Activated CD4-positive, alpha-beta memory T cell treated with anti-CD3 and anti-CD28 coated beads for 36 hours (primary cell): ENCODE measurements around the gene POLK. TPM values are rescaled to one million over a fixed set of nuclear protein-coding genes. Genes with fewer than 3 reads are reported as not detected.
A peak's percentile ranks its signal among the peaks of the same experiment; 100 is the strongest.

ENCODE experiments used
- CTCF ChIA-PET: fragments of 350-600 bp; sonication (Branson Sonifier 250); formaldehyde crosslinking; loops from one replicate; lab custom pipeline; 2021; ENCODE audit warnings: antibody characterized with exemption, inconsistent platforms; lab: Charles Lee
- POLR2A ChIA-PET: fragments of 350-600 bp; sonication (Branson Sonifier 250); formaldehyde crosslinking; loops from one replicate; lab custom pipeline; 2021; ENCODE audit warnings: antibody characterized with exemption; lab: Charles Lee
- DNase-seq: peaks from one replicate; pipeline ENCODE4 v3.0.0-alpha.2; 2020
- H3K27ac Mint-ChIP-seq: one replicate; pipeline ENCODE4 v1.8.0; 2021; ENCODE audit warnings: mixed read lengths
- H3K27me3 Mint-ChIP-seq: one replicate; pipeline ENCODE4 v1.8.0; 2021; ENCODE audit warnings: mixed read lengths
- H3K36me3 Mint-ChIP-seq: one replicate; pipeline ENCODE4 v1.8.0; 2021; ENCODE audit warnings: mixed read lengths
- H3K4me1 Mint-ChIP-seq: one replicate; pipeline ENCODE4 v1.8.0; 2021; ENCODE audit warnings: low read depth, mixed read lengths
- H3K4me3 Mint-ChIP-seq: one replicate; pipeline ENCODE4 v1.8.0; 2021; ENCODE audit warnings: mild to moderate bottlenecking, mixed read lengths
- H3K9me3 Mint-ChIP-seq: one replicate; pipeline ENCODE4 v1.8.0; 2021; ENCODE audit warnings: mixed read lengths
- intact Hi-C: fragments of 100-400 bp; cut with micrococcal nuclease; formaldehyde crosslinking; loops from one replicate; pipeline ENCODE4 v1.15.1; 2023
- total RNA-seq, 2 experiments: library from RNA; stranded (reverse); gene quantifications; one replicate each; pipeline ENCODE4 v1.2.3, GENCODE V29; 2021

POLK gene
- total RNA-seq, 2 experiments from 2014 or later, result 33.9 to 36.5 TPM

DNA sequence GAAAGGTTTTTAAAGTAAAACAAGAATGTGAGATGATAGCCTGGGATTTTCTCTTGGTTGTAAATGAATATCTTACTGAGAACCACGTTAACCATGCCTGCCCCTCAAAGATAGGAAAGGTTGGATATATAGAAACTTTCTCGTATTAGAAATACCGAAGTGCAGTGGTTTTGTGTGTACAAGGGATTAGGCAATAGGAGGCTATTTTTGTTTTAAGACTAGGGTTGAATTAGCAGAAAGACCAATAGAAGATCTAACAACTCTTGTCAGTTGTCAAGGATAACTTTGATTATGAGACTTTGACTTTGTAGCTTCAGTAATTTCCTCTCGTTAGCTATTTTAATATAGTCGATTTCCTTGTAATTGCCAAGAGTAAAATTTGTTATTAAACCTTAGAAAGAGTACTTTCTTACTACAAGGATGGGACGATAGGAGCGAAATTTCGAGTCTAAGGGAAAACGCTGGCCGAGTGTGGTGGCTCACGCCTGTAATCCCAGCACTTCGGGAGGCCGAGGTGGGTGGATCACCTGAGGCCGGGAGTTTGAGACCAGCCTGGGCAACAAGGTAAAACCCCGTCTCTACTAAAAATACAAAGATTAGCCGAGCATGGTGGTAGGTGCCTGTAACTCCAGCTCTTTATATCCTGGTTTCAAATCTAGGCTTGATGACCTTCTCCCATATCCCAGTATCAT lies 838 bp downstream of the POLK start:
- no peak for DNase-seq
- H3K27ac Mint-ChIP-seq, result peak overlapping the region; percentile 96
- H3K4me3 Mint-ChIP-seq, result peak overlapping the region; percentile 98
- ChIA-PET POLR2A (interaction anchor here (1.0 to 1.6 kb wide), 3 partner anchors 54 to 175 kb away, joined by 3 to 5 read pairs (median 4); partner anchors contain the start of gene HMGCR), CTCF (interaction anchor here (1.1 to 1.8 kb wide), 2 partner anchors 8 to 176 kb away, joined by 3 to 4 read pairs; partner anchors contain the start of gene HMGCR)
- H3K27me3 Mint-ChIP-seq, result no peaks in the 10 kb centered on the region
- peaks cover 5% of the 10 kb centered on the region for H3K36me3 Mint-ChIP-seq
- no peaks in the 10 kb centered on the region for H3K9me3 Mint-ChIP-seq
- H3K4me1 Mint-ChIP-seq, result peaks cover 52% of the 10 kb centered on the region
- intact Hi-C loops, result loop anchor here (5.0 kb wide), 2 partner anchors 125 to 460 kb away; partner anchors contain the start of gene GCNT4

DNA sequence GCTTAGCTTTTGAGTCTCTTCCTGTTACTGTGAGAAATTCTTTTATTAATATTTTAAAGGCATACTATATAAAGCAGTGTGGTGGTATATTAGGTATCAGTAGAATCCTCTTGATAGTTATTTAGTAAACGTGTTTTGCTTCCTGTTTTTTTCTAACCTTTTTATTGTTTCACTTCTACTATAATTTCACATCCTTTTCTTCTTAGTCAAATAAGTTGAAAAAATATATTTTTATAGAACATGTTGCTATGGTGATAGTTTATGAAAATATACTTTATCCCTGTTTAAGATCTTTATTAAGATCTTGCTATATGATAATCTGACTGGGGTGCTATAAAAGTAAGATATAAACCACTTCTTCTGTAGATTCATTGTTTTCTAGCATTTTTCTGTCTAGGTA lies 2.1 kb downstream of the POLK start:
- Mint-ChIP-seq H3K9me3 (no peaks in the 10 kb centered on the region), H3K36me3 (peaks cover 12% of the 10 kb centered on the region), H3K4me1 (peaks cover 51% of the 10 kb centered on the region), H3K27ac (no peak overlapping the region), H3K4me3 (no peak overlapping the region), H3K27me3 (no peaks in the 10 kb centered on the region)
- intact Hi-C loops, result loop anchor here (5.0 kb wide), 2 partner anchors 127 to 462 kb away; partner anchors contain the start of gene GCNT4
- ChIA-PET CTCF (no interaction called here), POLR2A (no interaction called here)
- DNase-seq, result no peak

DNA sequence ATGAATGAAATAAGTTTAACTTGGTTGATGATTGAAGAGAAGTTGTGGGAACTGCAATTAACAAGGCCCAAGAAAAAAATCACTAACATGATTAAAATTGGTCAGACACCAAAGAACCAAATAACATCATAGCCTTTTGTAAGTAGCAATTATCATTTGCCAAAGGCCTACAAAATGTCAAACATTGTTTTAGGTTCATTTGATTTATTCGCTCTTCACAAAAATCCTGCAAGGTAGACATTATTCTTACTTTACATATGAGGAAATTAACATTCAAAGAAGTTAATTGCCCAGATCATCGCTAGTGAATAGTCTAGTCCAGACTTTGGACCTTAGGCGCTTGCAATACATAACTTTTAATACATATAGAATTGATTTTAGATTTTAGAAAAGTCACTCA lies 2.6 kb downstream of the POLK start:
- peaks cover 50% of the 10 kb centered on the region for H3K4me1 Mint-ChIP-seq
- DNase-seq, result no peak
- POLR2A ChIA-PET, result no interaction called here
- H3K36me3 Mint-ChIP-seq, result peaks cover 12% of the 10 kb centered on the region
- intact Hi-C loops, result loop anchor here (5.0 kb wide), 2 partner anchors 127 to 462 kb away; partner anchors contain the start of gene GCNT4
- no peaks in the 10 kb centered on the region for H3K27me3 Mint-ChIP-seq
- CTCF ChIA-PET, result no interaction called here
- no peaks in the 10 kb centered on the region for H3K9me3 Mint-ChIP-seq
- H3K27ac Mint-ChIP-seq, result no peak overlapping the region
- H3K4me3 Mint-ChIP-seq, result no peak overlapping the region

DNA sequence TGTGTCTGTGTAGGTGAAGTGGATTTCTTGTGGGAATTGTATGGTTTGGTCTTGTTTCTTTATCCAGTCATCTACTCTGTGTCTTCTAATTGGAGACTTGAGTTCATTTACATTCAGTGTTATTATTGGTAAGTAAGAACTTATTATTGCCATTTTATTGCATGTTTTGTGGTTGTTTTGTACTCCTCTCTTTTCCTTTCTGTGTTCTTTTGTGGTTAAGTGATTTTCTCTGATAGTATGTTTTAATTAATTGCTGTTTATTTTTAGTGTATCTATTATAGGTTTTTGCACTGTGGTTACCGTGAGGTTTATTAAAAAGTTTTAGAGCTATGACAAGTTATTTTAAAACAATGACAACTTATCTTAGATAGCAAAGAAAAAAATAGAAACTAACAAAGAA lies 8.1 kb downstream of the POLK start:
- Mint-ChIP-seq H3K27me3 (no peaks in the 10 kb centered on the region), H3K36me3 (peaks cover 36% of the 10 kb centered on the region), H3K4me3 (no peak overlapping the region), H3K4me1 (peaks cover 63% of the 10 kb centered on the region), H3K9me3 (peaks cover 19% of the 10 kb centered on the region), H3K27ac (no peak overlapping the region)
- POLR2A ChIA-PET, result no interaction called here
- DNase-seq, result no peak
- CTCF ChIA-PET, result interaction anchor here (1.0 kb wide), 1 partner anchor 101 kb away, joined by 3 read pairs; no protein-coding TSS in a partner anchor
- intact Hi-C loops, result no loop called here

DNA sequence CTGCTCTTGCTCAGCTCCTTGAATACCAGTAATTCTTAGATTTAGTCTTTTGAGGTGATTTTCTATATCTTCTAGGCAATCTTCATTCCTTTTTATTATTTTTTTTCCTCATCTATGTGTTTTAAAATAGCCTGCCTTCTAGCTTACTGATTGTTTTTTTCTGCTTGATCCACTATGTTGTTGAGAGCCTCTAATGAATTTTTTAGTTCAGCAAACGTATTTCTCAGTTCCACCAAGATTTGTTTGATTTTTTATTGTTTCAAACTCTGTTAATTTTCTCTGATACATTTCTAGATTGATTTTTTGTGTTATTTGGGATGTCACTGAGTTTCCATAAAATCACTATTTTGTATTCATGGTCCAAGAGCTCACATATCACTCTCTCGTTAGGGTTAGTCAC lies 9.5 kb downstream of the POLK start:
- ChIA-PET CTCF (interaction anchor here (0.9 to 1.0 kb wide), 2 partner anchors 9 to 285 kb away, joined by 4 read pairs; partner anchors contain the start of genes CERT1 and POLK), POLR2A (no interaction called here)
- peaks cover 71% of the 10 kb centered on the region for H3K4me1 Mint-ChIP-seq
- DNase-seq, result no peak
- H3K36me3 Mint-ChIP-seq, result peaks cover 36% of the 10 kb centered on the region
- intact Hi-C loops, result no loop called here
- no peaks in the 10 kb centered on the region for H3K27me3 Mint-ChIP-seq
- no peak overlapping the region for H3K27ac Mint-ChIP-seq
- H3K4me3 Mint-ChIP-seq, result no peak overlapping the region
- peaks cover 19% of the 10 kb centered on the region for H3K9me3 Mint-ChIP-seq

DNA sequence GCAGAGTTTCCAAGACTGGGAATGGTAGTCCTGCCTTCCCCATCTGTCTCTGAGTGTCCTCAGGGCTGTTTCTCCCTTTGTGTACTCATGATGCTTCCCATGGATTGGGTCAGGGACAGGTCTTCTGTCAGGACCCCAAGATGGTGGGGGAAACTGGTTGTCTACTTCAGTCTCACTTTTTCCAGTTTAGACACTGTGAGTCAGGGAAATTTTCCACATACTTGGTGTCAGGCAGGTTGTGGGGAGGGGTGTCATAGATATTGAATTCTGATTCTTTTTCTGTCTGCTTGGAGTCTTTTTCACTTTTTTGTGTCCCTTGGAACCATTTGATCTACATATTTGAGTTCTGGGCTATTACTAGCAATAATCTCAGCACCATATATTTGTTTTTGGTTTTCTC lies 10.3 kb downstream of the POLK start:
- peaks cover 19% of the 10 kb centered on the region for H3K9me3 Mint-ChIP-seq
- no peaks in the 10 kb centered on the region for H3K27me3 Mint-ChIP-seq
- H3K36me3 Mint-ChIP-seq, result peaks cover 33% of the 10 kb centered on the region
- no peak for DNase-seq
- ChIA-PET POLR2A (no interaction called here), CTCF (no interaction called here)
- no peak overlapping the region for H3K4me3 Mint-ChIP-seq
- peak overlapping the region; percentile 51 for H3K27ac Mint-ChIP-seq
- peaks cover 72% of the 10 kb centered on the region for H3K4me1 Mint-ChIP-seq
- intact Hi-C loops, result no loop called here

DNA sequence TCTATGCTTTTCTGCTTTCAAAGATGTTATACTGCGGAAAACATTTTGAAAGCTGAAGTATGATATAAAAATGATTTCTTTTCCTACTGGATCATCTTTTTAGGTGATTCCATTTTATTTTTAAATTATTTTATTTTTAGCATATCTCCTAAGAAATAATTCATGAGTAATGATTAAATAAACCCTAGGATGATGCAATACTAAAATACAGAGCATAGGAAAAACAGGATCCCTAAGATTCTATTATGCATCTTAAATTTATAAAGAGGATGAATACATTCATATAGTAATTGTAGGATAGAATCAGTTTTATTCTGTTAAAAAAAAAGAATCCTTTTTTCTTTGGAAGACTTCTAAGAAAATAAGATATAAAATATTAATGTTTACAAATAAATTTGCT lies 10.9 kb downstream of the POLK start:
- POLR2A ChIA-PET, result no interaction called here
- intact Hi-C loops, result no loop called here
- H3K27me3 Mint-ChIP-seq, result no peaks in the 10 kb centered on the region
- peaks cover 19% of the 10 kb centered on the region for H3K9me3 Mint-ChIP-seq
- peaks cover 71% of the 10 kb centered on the region for H3K4me1 Mint-ChIP-seq
- CTCF ChIA-PET, result no interaction called here
- no peak for DNase-seq
- peaks cover 33% of the 10 kb centered on the region for H3K36me3 Mint-ChIP-seq
- no peak overlapping the region for H3K4me3 Mint-ChIP-seq
- no peak overlapping the region for H3K27ac Mint-ChIP-seq

DNA sequence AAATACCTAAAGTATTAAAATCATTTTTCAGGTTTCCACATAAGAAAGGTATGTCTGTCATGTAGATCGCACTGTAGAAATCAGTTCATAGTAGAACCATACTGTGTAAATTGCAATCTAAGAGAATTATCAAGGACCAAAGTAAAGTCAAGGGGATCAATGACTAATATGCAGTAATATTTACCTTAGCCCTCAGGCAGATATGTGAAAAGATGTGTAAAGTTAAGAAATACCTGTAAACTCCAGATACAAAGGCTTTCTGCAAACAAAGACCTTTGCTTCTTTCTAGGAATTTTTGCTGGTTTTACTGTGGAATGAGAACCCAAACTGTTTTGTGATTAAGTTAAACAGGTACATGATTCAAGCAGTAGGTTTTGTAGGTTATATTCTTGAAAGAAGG lies 11.6 kb downstream of the POLK start:
- H3K36me3 Mint-ChIP-seq, result peaks cover 26% of the 10 kb centered on the region
- H3K4me1 Mint-ChIP-seq, result peaks cover 64% of the 10 kb centered on the region
- H3K4me3 Mint-ChIP-seq, result no peak overlapping the region
- H3K27ac Mint-ChIP-seq, result no peak overlapping the region
- ChIA-PET CTCF (no interaction called here), POLR2A (no interaction called here)
- peaks cover 19% of the 10 kb centered on the region for H3K9me3 Mint-ChIP-seq
- no peaks in the 10 kb centered on the region for H3K27me3 Mint-ChIP-seq
- no peak for DNase-seq
- intact Hi-C loops, result no loop called here

DNA sequence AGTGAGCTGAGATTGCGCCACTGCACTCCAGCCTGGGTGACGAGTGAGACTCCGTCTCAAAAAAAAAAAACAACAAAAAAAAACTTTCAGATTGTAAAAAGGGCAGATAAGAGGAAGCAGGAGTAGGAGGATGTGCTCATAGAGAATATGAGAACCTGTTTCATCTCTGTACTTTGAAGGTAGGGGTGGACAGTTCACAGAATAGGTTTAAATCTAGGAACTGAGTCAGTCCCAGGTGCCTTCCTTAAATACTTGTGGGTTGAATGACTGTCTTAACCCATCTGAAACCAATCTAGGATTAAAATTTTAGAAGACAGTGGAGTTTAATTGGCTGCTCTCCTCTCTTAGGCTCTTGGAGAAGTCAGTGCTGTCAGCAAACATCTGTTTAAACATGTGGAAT lies 12.4 kb downstream of the POLK start:
- peaks cover 63% of the 10 kb centered on the region for H3K4me1 Mint-ChIP-seq
- intact Hi-C loops, result loop anchor here (1.0 to 2.0 kb wide), 4 partner anchors 13 to 145 kb away; partner anchors contain the start of genes CERT1 and POLK
- peaks cover 19% of the 10 kb centered on the region for H3K9me3 Mint-ChIP-seq
- CTCF ChIA-PET, result no interaction called here
- peaks cover 28% of the 10 kb centered on the region for H3K36me3 Mint-ChIP-seq
- no peaks in the 10 kb centered on the region for H3K27me3 Mint-ChIP-seq
- peak; percentile 37 for DNase-seq
- POLR2A ChIA-PET, result no interaction called here
- no peak overlapping the region for H3K4me3 Mint-ChIP-seq
- H3K27ac Mint-ChIP-seq, result peak overlapping the region; percentile 57

DNA sequence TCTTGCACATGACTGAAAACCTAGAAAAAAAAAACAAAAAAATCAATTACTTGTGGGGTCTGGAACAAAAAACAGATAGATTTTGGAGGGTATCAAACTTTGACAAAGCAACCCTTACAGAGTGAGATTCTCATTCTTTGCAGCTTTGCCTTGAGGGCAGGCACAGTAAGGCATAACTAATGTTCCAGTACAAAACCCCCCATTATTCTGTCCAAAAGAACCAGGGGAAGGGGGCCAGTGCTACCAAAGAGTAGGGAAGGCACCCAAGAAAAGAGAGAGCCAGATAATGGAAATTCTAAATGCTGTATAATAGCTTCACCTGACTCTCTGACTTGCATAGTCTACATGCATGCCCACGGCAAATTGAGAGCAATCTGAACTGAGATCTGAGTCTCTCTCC lies 12.9 kb downstream of the POLK start:
- POLR2A ChIA-PET, result no interaction called here
- no peak overlapping the region for H3K4me3 Mint-ChIP-seq

DNA sequence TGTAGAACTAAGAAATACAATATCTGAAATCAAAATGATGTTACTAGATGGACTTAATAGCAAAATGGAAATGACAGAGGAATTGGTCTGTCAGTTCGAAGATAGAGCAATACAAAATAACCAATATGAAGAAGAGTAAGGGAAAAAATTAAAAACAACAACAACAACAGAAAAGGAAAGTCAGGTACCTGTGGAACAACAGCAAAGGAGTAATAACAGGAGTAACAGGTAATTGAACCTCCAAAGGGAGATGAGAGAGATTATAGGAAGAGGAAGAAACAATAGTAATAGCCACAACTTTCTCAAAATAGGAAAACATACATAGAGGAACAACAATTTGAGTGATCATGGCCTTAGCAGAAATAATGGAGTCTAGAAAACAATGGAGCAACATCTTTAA lies 13.7 kb downstream of the POLK start:
- H3K27me3 Mint-ChIP-seq, result no peaks in the 10 kb centered on the region
- no peak for DNase-seq
- H3K36me3 Mint-ChIP-seq, result peaks cover 22% of the 10 kb centered on the region
- intact Hi-C loops, result loop anchor here (2.0 kb wide), 2 partner anchors 15 to 49 kb away; partner anchors contain the start of genes CERT1 and POLK
- H3K4me3 Mint-ChIP-seq, result no peak overlapping the region
- POLR2A ChIA-PET, result no interaction called here
- H3K4me1 Mint-ChIP-seq, result peaks cover 57% of the 10 kb centered on the region
- H3K9me3 Mint-ChIP-seq, result peaks cover 19% of the 10 kb centered on the region
- H3K27ac Mint-ChIP-seq, result no peak overlapping the region
- CTCF ChIA-PET, result interaction anchor here (0.7 kb wide), 1 partner anchor 650 kb away, joined by 3 read pairs; no protein-coding TSS in a partner anchor

More for the DNA sequence above, 12.9 kb downstream of the POLK start:
- H3K27me3 Mint-ChIP-seq, result no peaks in the 10 kb centered on the region
- peaks cover 28% of the 10 kb centered on the region for H3K36me3 Mint-ChIP-seq
- peaks cover 60% of the 10 kb centered on the region for H3K4me1 Mint-ChIP-seq
- intact Hi-C loops, result loop anchor here (1.0 to 2.0 kb wide), 4 partner anchors 14 to 145 kb away; partner anchors contain the start of genes CERT1 and POLK
- CTCF ChIA-PET, result no interaction called here
- no peak overlapping the region for H3K27ac Mint-ChIP-seq
- no peak for DNase-seq
- peaks cover 19% of the 10 kb centered on the region for H3K9me3 Mint-ChIP-seq

DNA sequence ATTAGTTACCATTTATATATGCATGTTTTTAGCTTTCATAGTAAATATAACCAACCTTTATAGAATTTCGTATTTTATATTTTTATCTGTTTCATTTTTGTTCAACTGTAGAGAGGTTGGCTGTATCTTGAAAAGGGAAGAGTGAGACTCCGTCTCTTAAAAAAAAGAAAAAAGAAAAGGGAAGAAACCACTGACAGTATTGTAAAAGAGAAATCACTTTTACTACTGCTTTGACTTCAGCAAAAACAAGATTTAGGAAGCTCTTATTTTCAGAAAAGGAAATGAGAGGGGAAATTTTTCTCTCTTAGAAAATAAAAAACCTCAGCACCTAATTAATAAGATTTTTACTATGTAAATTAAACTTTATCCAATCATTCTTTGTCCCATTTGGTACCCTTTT lies 14.4 kb downstream of the POLK start:
- POLR2A ChIA-PET, result no interaction called here
- Mint-ChIP-seq H3K4me3 (no peak overlapping the region), H3K27ac (no peak overlapping the region), H3K27me3 (no peaks in the 10 kb centered on the region), H3K36me3 (peaks cover 15% of the 10 kb centered on the region), H3K4me1 (peaks cover 57% of the 10 kb centered on the region), H3K9me3 (peaks cover 12% of the 10 kb centered on the region)
- intact Hi-C loops, result no loop called here
- CTCF ChIA-PET, result interaction anchor here (0.7 to 0.9 kb wide), 2 partner anchors 16 to 649 kb away, joined by 3 read pairs; no protein-coding TSS in a partner anchor
- DNase-seq, result no peak
